SK-N-SH (cell line): ENCODE data around the gene RBM17. TPM values are rescaled to one million over a fixed set of nuclear protein-coding genes. Genes with fewer than 3 reads are reported as not detected.
A peak's percentile ranks its signal among the peaks of the same experiment; 100 is the strongest.
"Not testable (repeated sequence)": the region's sequence is repeated elsewhere in the genome, so short reads cannot be mapped to it uniquely, and the experiment has no call there.

ENCODE experiments used
- CTCF ChIA-PET: fragments of 300-600, 350-600 bp; formaldehyde crosslinking; extraction: SDS; loops from one replicate; lab custom pipeline; 2021; lab: Yijun Ruan, JAX
- POLR2A ChIA-PET: fragments of 350-600 bp; sonication (Branson Sonifier 250); formaldehyde crosslinking; extraction: SDS; loops from one replicate; lab custom pipeline; 2020; ENCODE audit warnings: antibody characterized with exemption, inconsistent platforms; lab: Yijun Ruan, JAX
- DNase-seq: peaks from one replicate; pipeline ENCODE4 v3.0.0; 2012
- H2AFZ ChIP-seq: fragments of 200-600 bp; sonication (generic); 2 replicates; pipeline ENCODE4 v1.8.1; 2016; ENCODE audit warnings: antibody characterized with exemption, mild to moderate bottlenecking, low read depth
- H3F3A ChIP-seq: fragments of 200-600 bp; sonication (generic); replicated peaks from 2 replicates; pipeline ENCODE3; 2016; ENCODE audit warnings: antibody characterized with exemption, mild to moderate bottlenecking; ENCODE audit not compliant: insufficient read depth
- H3K27ac ChIP-seq, 2 experiments: fragments of 200-500 bp in 1 of 2; fragments of 200-600 bp in 1 of 2; sonication (Bioruptor generic) in 1 of 2; sonication (generic), shearing (Covaris generic) in 1 of 2; 2 replicates each; pipeline versions ENCODE4 v1.5.1 to v1.6.1; 2014 to 2016; ENCODE audit warnings: low read depth in 2 of 2, inconsistent platforms in 1 of 2, low read length in 1 of 2, mild to moderate bottlenecking in 1 of 2, mixed read lengths in 1 of 2
- H3K27me3 ChIP-seq: fragments of 200-600 bp; sonication (generic), shearing (Covaris generic); 2 replicates; pipeline ENCODE4 v1.6.1; 2016; ENCODE audit warnings: mixed run types; ENCODE audit not compliant: insufficient read depth
- H3K36me3 ChIP-seq, 2 experiments: fragments of 200-500 bp in 1 of 2; fragments of 200-600 bp in 1 of 2; sonication (Bioruptor generic) in 1 of 2; sonication (generic) in 1 of 2; replicated peaks in 1 of 2; 2 replicates each; pipeline versions ENCODE3 to v1.5.1; 2014 to 2016; ENCODE audit warnings: low read length in 1 of 2, mild to moderate bottlenecking in 1 of 2; ENCODE audit not compliant: insufficient read depth in 2 of 2, control insufficient read depth in 1 of 2
- H3K4me1 ChIP-seq, 2 experiments: fragments of 200-500 bp in 1 of 2; fragments of 200-600 bp in 1 of 2; sonication (Bioruptor generic) in 1 of 2; sonication (generic), shearing (Covaris generic) in 1 of 2; 2 replicates each; pipeline versions ENCODE4 v1.5.1 to v1.6.1; 2014 to 2016; ENCODE audit warnings: low read depth in 1 of 2, low read length in 1 of 2, mixed run types in 1 of 2; ENCODE audit not compliant: insufficient read depth in 2 of 2, control insufficient read depth in 1 of 2
- H3K4me2 ChIP-seq: fragments of 200-600 bp; sonication (generic), shearing (Covaris generic); 2 replicates; pipeline ENCODE4 v1.6.1; 2017; ENCODE audit warnings: mixed run types
- H3K4me3 ChIP-seq, 2 experiments: fragments of 200-500 bp in 1 of 2; fragments of 200-600 bp in 1 of 2; sonication (Bioruptor generic) in 1 of 2; sonication (generic), shearing (Covaris generic) in 1 of 2; 2 replicates each; pipeline versions ENCODE4 v1.5.1 to v1.8.1; 2014 to 2016; ENCODE audit warnings: low read depth in 2 of 2, inconsistent platforms in 1 of 2, low read length in 1 of 2, mild to moderate bottlenecking in 1 of 2, mixed read lengths in 1 of 2, moderate library complexity in 1 of 2
- H3K79me2 ChIP-seq: fragments of 200-600 bp; sonication (generic); 2 replicates; pipeline ENCODE4 v1.8.1; 2017; ENCODE audit warnings: mild to moderate bottlenecking; ENCODE audit not compliant: insufficient read depth
- H3K9ac ChIP-seq: fragments of 200-600 bp; sonication (generic); 2 replicates; pipeline ENCODE4 v1.6.1; 2017; ENCODE audit warnings: mixed run types
- H3K9me2 ChIP-seq: fragments of 200-600 bp; sonication (generic); 2 replicates; pipeline ENCODE4 v1.6.1; 2017; ENCODE audit warnings: mixed run types
- H3K9me3 ChIP-seq: fragments of 200-600 bp; sonication (generic); 2 replicates; pipeline ENCODE4 v1.6.1; 2017; ENCODE audit warnings: mixed run types, mild to moderate bottlenecking, moderate library complexity
- H4K20me1 ChIP-seq: fragments of 200-600 bp; sonication (generic); 2 replicates; pipeline ENCODE4 v1.6.1; 2017; ENCODE audit warnings: mild to moderate bottlenecking, mixed run types; ENCODE audit not compliant: insufficient read depth
- EP300 ChIP-seq, 2 experiments: IDR thresholded peaks; 2 replicates each; pipeline versions ENCODE4 v1.4.0 to v1.6.1; 2012; ENCODE audit warnings: borderline replicate concordance in 1 of 2, low read depth in 1 of 2, low read length in 1 of 2
- FOSL2 ChIP-seq: IDR thresholded peaks from 2 replicates; pipeline ENCODE4 v1.4.0; 2012; ENCODE audit warnings: low read depth, mild to moderate bottlenecking, moderate library complexity, borderline replicate concordance
- JUND ChIP-seq: IDR thresholded peaks from 2 replicates; pipeline ENCODE4 v1.4.0; 2012
- MAX ChIP-seq: IDR thresholded peaks from 2 replicates; pipeline ENCODE4 v1.4.0; 2012; ENCODE audit warnings: low read depth
- MXI1 ChIP-seq: IDR thresholded peaks from 2 replicates; pipeline ENCODE4 v1.6.1; 2012; ENCODE audit warnings: mild to moderate bottlenecking, low read depth, low read length, improper control_type of control experiment
- NFIC ChIP-seq: IDR thresholded peaks from 2 replicates; pipeline ENCODE4 v1.4.0; 2012; ENCODE audit warnings: borderline replicate concordance
- PBX3 ChIP-seq: IDR thresholded peaks from 2 replicates; pipeline ENCODE4; 2012
- POLR2AphosphoS5 ChIP-seq: IDR thresholded peaks from 2 replicates; pipeline ENCODE4 v1.6.1; 2012; ENCODE audit warnings: low read depth, low read length
- SIN3A ChIP-seq: IDR thresholded peaks from 2 replicates; pipeline ENCODE4 v1.6.1; 2012; ENCODE audit warnings: low read depth, mild to moderate bottlenecking, low read length, moderate library complexity, borderline replicate concordance
- TCF12 ChIP-seq: IDR thresholded peaks from 2 replicates; pipeline ENCODE4 v1.4.0; 2012
- TEAD4 ChIP-seq: IDR thresholded peaks from 2 replicates; pipeline ENCODE4 v1.4.0; 2012; ENCODE audit warnings: mild to moderate bottlenecking, borderline replicate concordance; ENCODE audit not compliant: insufficient read depth
- YY1 ChIP-seq: IDR thresholded peaks from 2 replicates; pipeline ENCODE4 v1.4.0; 2012; ENCODE audit warnings: low read depth, mild to moderate bottlenecking
- WGBS: methylation state at CpG from one replicate; pipeline ENCODE4 v1.1.6; 2017; ENCODE audit warnings: low lambda C conversion rate; 5-methylcytosine and 5-hydroxymethylcytosine counted together
- polyA plus RNA-seq, 3 experiments: library from polyadenylated mRNA; depleted of rRNA; stranded (reverse); fragments of >200 nt; gene quantifications; 2 replicates each; pipeline ENCODE4 v1.2.3, GENCODE V29; 2012

Gene RBM17
- polyA plus RNA-seq, 1 of the 3 experiments (the other 2 are of a cell fraction) = 32.6 TPM

- H3F3A ChIP-seq = peaks cover 13% of the 10 kb centered on the region
- no peaks in the 10 kb centered on the region for H3K9me2 ChIP-seq
- peak overlapping the region; percentile 7; the same call in 1 of the 2 replicates for H3K9ac ChIP-seq
- peak overlapping the region; percentile 42 to 54 for H3K4me3 ChIP-seq
- H3K27me3 ChIP-seq = no peaks in the 10 kb centered on the region; the same call in 1 of the 2 replicates
- no peaks in the 10 kb centered on the region for H4K20me1 ChIP-seq
- peak overlapping the region in 1 of 2 experiments; percentile 67; a peak in 2 of 4 replicates for H3K27ac ChIP-seq
- no peaks in the 10 kb centered on the region for H3K9me3 ChIP-seq
- H2AFZ ChIP-seq = peak overlapping the region; percentile 37
- peak overlapping the region; percentile 78 for H3K4me2 ChIP-seq
- DNase-seq = peak; percentile 45
- no peaks in the 10 kb centered on the region for H3K36me3 ChIP-seq
- H3K79me2 ChIP-seq = no peaks in the 10 kb centered on the region
- CTCF ChIA-PET = no interaction called here
- TF ChIP-seq MAX = peak; percentile 93
- TF ChIP-seq EP300 (IDR thresholded peaks at IDR 0.05; ENCODE audit: borderline replicate concordance in 1 of 2, low read depth in 1 of 2, low read length in 1 of 2) = peak in 1 of 2 experiments; percentile 56; a peak in 1 of 4 replicates
- peak; percentile 83 for TF ChIP-seq JUND
- peak; percentile 39; the same call in 1 of the 2 replicates for TF ChIP-seq TEAD4
- TF ChIP-seq TCF12 = peak; percentile 78
- TF ChIP-seq SIN3A = 0 out of 2 replicates have a peak, but pooled peaks have one; percentile 26
- TF ChIP-seq YY1 = no peak
- peak; percentile 77 for TF ChIP-seq FOSL2
- 0 out of 2 replicates have a peak, but pooled peaks have one; percentile 16 for TF ChIP-seq POLR2AphosphoS5
- TF ChIP-seq NFIC = no peak; the same call in 1 of the 2 replicates
- TF ChIP-seq MXI1 = no peak
- TF ChIP-seq PBX3 = peak; percentile 84
- POLR2A ChIA-PET = no interaction called here
- 33% methylated on average over 30 of the region's 30 CpGs for WGBS
- peaks cover 0 to 3% of the 10 kb centered on the region in 2 experiments; a peak in 2 of 4 replicates for H3K4me1 ChIP-seq
Observed at GRCh38 chr10:6141296-6142151, 52.7 kb downstream of the RBM17 start.

- not testable (repeated sequence) for H3K27ac ChIP-seq
Observed at GRCh38 chr10:6142186-6142585, 53.4 kb downstream of the RBM17 start.

More at GRCh38 chr10:6142186-6142585, 53.4 kb downstream of the RBM17 start:
- H3K79me2 ChIP-seq, H3K4me1 ChIP-seq, H3K4me3 ChIP-seq, POLR2A ChIA-PET, H3F3A ChIP-seq, H3K27me3 ChIP-seq, H3K9me3 ChIP-seq, DNase-seq, H3K9me2 ChIP-seq, H4K20me1 ChIP-seq, H3K9ac ChIP-seq, H3K36me3 ChIP-seq, H2AFZ ChIP-seq: not testable (repeated sequence)
- CTCF ChIA-PET = interaction anchor here (1.0 to 1.5 kb wide), 2 partner anchors 260 to 264 kb away, joined by 3 to 4 read pairs; no protein-coding TSS in a partner anchor
- H3K4me2 ChIP-seq = peak overlapping the region; percentile 78; the same call in 1 of the 2 replicates
- 84% methylated on average over 6 of the region's 7 CpGs for WGBS
